ENCODE measurements around the gene ABHD17C. TPM values are rescaled to one million over a fixed set of nuclear protein-coding genes. Genes with fewer than 3 reads are reported as not detected.

The ABHD17C gene
- total and polyA plus RNA-seq, 2 experiments from 2014 or later, result 2.1 to 8.3 TPM

DNA sequence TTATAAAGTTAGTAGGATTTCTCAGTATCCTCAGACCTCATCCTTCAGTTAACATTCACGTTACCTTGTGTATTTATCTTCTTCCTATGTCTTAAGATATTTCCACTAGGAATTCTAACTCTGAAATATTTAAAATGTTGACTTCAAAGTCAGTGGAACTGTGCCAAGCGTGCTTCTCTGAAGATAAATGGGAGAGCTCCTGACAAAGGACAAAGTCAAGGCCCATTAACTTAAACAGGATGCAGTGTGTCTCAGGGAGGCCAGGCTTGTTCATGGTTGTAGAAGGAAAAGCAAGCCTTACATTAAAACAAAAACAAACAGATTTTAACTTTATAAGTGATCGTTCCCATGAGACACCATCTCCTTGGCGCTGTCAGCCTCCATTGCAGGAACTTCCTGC, 41.5 kb downstream of the ABHD17C start:
- no peak overlapping the region for H3K9ac ChIP-seq
- no peak for DNase-seq
- no peak overlapping the region for H3K4me2 ChIP-seq (ENCODE audit: unreplicated experiment)
- in situ Hi-C loops (cut with MboI), result no loop called here
- no peak overlapping the region for H3K27ac ChIP-seq
- H3K79me2 ChIP-seq (ENCODE audit: insufficient read depth), result peaks cover 92% of the 10 kb centered on the region
- no peak overlapping the region for H3K4me3 ChIP-seq
- TF ChIP-seq EZH2phosphoT487 (IDR thresholded peaks at IDR 0.05; ENCODE audit: insufficient read depth, low read depth) (no peak), EZH2 (IDR thresholded peaks at IDR 0.05; ENCODE audit: insufficient read depth, poor library complexity, severe bottlenecking) (no peak)
- no peaks in the 10 kb centered on the region for H3K4me1 ChIP-seq (ENCODE audit: insufficient read depth)
- no peaks in the 10 kb centered on the region for H3K9me3 ChIP-seq (ENCODE audit: low read depth)
- H2AFZ ChIP-seq, result no peak overlapping the region
- no peaks in the 10 kb centered on the region for H3K27me3 ChIP-seq (replicated peaks; ENCODE audit: insufficient read depth)
- H3F3A ChIP-seq (ENCODE audit: insufficient read depth), result no peaks in the 10 kb centered on the region
- 89 to 93% methylated on average over 4 of the region's 4 CpGs for WGBS, 2 experiments (ENCODE audit: low coverage in 1 of 2, low lambda C conversion rate in 2 of 2, missing lambda C conversion rate in 2 of 2)
- no peaks in the 10 kb centered on the region for H4K20me1 ChIP-seq (ENCODE audit: insufficient read depth)
- no peaks in the 10 kb centered on the region for H3K9me2 ChIP-seq (ENCODE audit: insufficient read depth)
- H3K36me3 ChIP-seq (ENCODE audit: low read depth), result no peaks in the 10 kb centered on the region

DNA sequence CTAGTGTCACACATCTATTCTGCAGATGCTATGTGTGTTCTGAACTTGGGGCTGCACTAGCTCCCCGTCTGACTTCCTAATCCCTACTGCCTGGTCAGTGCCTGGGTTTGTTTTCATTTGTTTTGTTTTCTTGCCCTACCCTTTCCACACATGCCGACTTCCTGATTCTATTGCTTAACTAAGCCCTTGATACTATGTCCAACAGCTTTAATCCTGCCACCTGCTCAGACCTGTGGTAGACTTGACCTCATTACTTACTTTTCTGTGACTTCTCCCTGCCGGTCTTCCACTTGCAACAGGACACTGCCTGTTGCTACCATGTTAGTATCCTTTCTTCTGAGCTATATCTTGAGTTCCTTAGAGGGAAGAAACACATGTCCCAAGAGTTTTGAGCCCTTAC, 44.8 kb downstream of the ABHD17C start:
- Histone ChIP-seq H3K4me2 (ENCODE audit: unreplicated experiment) (no peak overlapping the region), H3K27ac (no peak overlapping the region), H3K79me2 (ENCODE audit: insufficient read depth) (peaks cover 90% of the 10 kb centered on the region), H3K9me2 (ENCODE audit: insufficient read depth) (no peaks in the 10 kb centered on the region), H3K9ac (no peak overlapping the region), H3K4me1 (ENCODE audit: insufficient read depth) (peaks cover 7% of the 10 kb centered on the region), H3K4me3 (no peak overlapping the region), H2AFZ (no peak overlapping the region), H3F3A (ENCODE audit: insufficient read depth) (peaks cover under 1% of the 10 kb centered on the region; the same call in 1 of the 2 replicates), H3K9me3 (ENCODE audit: low read depth) (no peaks in the 10 kb centered on the region), H3K27me3 (replicated peaks; ENCODE audit: insufficient read depth) (no peaks in the 10 kb centered on the region), H4K20me1 (ENCODE audit: insufficient read depth) (no peaks in the 10 kb centered on the region), H3K36me3 (ENCODE audit: low read depth) (no peaks in the 10 kb centered on the region)
- in situ Hi-C loops (cut with MboI), result no loop called here
- no peak for DNase-seq
- TF ChIP-seq EZH2 (IDR thresholded peaks at IDR 0.05; ENCODE audit: insufficient read depth, poor library complexity, severe bottlenecking) (no peak), EZH2phosphoT487 (IDR thresholded peaks at IDR 0.05; ENCODE audit: insufficient read depth, low read depth) (no peak)
- 96 to 98% methylated on average over 3 of the region's 3 CpGs for WGBS, 2 experiments (ENCODE audit: low coverage in 1 of 2, low lambda C conversion rate in 2 of 2, missing lambda C conversion rate in 2 of 2)

DNA sequence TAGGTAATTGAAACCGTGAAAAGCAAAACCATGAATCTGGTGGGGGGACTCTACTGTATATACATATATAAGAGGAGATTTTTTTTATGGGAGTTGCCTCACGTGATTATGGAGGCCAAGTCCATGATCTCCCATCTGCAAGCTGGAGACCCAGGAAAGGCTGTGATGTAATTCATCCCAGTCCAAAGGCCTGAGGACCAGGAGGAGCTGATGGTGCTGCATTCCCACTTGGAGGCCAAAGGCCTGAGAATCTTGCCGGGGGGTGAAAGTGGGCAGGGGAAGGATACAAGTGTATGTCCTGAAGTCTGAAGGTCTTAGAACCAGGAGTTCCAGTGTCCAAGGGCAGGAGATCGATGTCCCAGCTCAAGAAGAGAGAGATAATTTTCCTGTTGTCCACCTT, 47.0 kb downstream of the ABHD17C start:
- no peak overlapping the region for H2AFZ ChIP-seq
- peaks cover 83% of the 10 kb centered on the region for H3K79me2 ChIP-seq (ENCODE audit: insufficient read depth)
- H3K36me3 ChIP-seq (ENCODE audit: low read depth), result no peaks in the 10 kb centered on the region
- TF ChIP-seq EZH2phosphoT487 (IDR thresholded peaks at IDR 0.05; ENCODE audit: insufficient read depth, low read depth), result no peak
- no peak for TF ChIP-seq EZH2 (IDR thresholded peaks at IDR 0.05; ENCODE audit: insufficient read depth, poor library complexity, severe bottlenecking)
- peaks cover 20% of the 10 kb centered on the region for H3F3A ChIP-seq (ENCODE audit: insufficient read depth)
- H3K4me1 ChIP-seq (ENCODE audit: insufficient read depth), result peaks cover 15% of the 10 kb centered on the region
- in situ Hi-C loops (cut with MboI), result no loop called here
- DNase-seq, result no peak
- no peaks in the 10 kb centered on the region for H3K27me3 ChIP-seq (replicated peaks; ENCODE audit: insufficient read depth)
- H3K27ac ChIP-seq, result no peak overlapping the region
- WGBS, 2 experiments (ENCODE audit: low coverage in 1 of 2, low lambda C conversion rate in 2 of 2, missing lambda C conversion rate in 2 of 2), result 92 to 97% methylated on average over 3 to 4 of the region's 4 CpGs
- H3K9ac ChIP-seq, result no peak overlapping the region
- H3K4me2 ChIP-seq (ENCODE audit: unreplicated experiment), result no peak overlapping the region
- H4K20me1 ChIP-seq (ENCODE audit: insufficient read depth), result no peaks in the 10 kb centered on the region
- H3K4me3 ChIP-seq, result no peak overlapping the region
- no peaks in the 10 kb centered on the region for H3K9me2 ChIP-seq (ENCODE audit: insufficient read depth)
- H3K9me3 ChIP-seq (ENCODE audit: low read depth), result no peaks in the 10 kb centered on the region

DNA sequence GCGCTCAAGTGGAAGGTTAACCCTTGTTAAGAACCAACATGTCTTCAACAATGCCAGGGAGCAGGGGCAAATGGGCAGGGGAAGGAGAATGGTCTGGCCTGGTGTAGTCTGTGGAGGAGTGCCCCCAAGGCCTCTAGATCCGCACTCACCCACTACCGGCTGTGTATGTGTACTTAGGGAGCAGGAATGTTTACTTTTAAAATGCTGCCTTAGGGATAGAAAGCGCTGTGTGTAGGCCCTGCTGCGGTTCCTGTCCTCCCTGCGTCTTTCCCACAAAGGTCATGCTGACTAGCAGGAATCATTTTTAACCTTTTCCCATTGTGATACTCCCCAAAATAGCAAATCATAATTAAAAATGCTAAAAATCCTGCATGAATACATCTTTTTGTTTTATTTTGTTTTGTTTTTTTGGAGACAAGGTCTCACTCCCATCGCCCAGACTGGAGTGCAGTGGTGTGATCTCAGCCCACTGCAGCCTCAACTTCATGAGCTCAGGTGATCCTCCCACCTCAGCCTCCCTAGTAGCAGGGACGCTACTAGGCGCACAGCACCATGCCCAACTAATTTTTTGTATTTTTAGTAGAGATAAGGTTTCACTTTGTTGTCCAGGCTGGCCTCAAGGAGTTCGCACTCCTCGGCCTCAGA, 48.2 kb downstream of the ABHD17C start:
- H2AFZ ChIP-seq, result no peak overlapping the region
- WGBS, 2 experiments (ENCODE audit: low coverage in 1 of 2, low lambda C conversion rate in 2 of 2, missing lambda C conversion rate in 2 of 2), result 97 to 98% methylated on average over 11 of the region's 11 CpGs
- peaks cover 20% of the 10 kb centered on the region for H3F3A ChIP-seq (ENCODE audit: insufficient read depth)
- H3K36me3 ChIP-seq (ENCODE audit: low read depth), result no peaks in the 10 kb centered on the region
- no peaks in the 10 kb centered on the region for H3K27me3 ChIP-seq (replicated peaks; ENCODE audit: insufficient read depth)
- no peaks in the 10 kb centered on the region for H4K20me1 ChIP-seq (ENCODE audit: insufficient read depth)
- H3K27ac ChIP-seq, result no peak overlapping the region
- no peak overlapping the region for H3K4me2 ChIP-seq (ENCODE audit: unreplicated experiment)
- TF ChIP-seq EZH2phosphoT487 (IDR thresholded peaks at IDR 0.05; ENCODE audit: insufficient read depth, low read depth), result no peak
- TF ChIP-seq EZH2 (IDR thresholded peaks at IDR 0.05; ENCODE audit: insufficient read depth, poor library complexity, severe bottlenecking), result no peak
- DNase-seq, result no peak
- H3K4me3 ChIP-seq, result no peak overlapping the region
- no peak overlapping the region for H3K9ac ChIP-seq
- in situ Hi-C loops (cut with MboI), result no loop called here
- H3K9me3 ChIP-seq (ENCODE audit: low read depth), result no peaks in the 10 kb centered on the region
- H3K4me1 ChIP-seq (ENCODE audit: insufficient read depth), result peaks cover 15% of the 10 kb centered on the region
- peaks cover 83% of the 10 kb centered on the region for H3K79me2 ChIP-seq (ENCODE audit: insufficient read depth)
- no peaks in the 10 kb centered on the region for H3K9me2 ChIP-seq (ENCODE audit: insufficient read depth)

Measured in GM23248 (cell line).